IMR-90 (cell line): Measurements from ENCODE around the gene PRKCB.

ENCODE experiments used
- CEBPB ChIP-seq: IDR thresholded peaks from 2 replicates; pipeline ENCODE4 v1.6.1; 2012; ENCODE audit warnings: low read depth, low read length, improper control_type of control experiment
- CTCF ChIP-seq: conservative IDR thresholded peaks from 2 replicates; pipeline ENCODE4 v1.5.1; 2012; ENCODE audit warnings: mild to moderate bottlenecking, low read depth, low read length, improper control_type of control experiment
- ELK1 ChIP-seq: fragments of 150-350 bp; IDR thresholded peaks from 2 replicates; pipeline ENCODE4 v1.6.1; 2016; ENCODE audit warnings: low read depth, mild to moderate bottlenecking, low read length, moderate library complexity, borderline replicate concordance
- FOS ChIP-seq: fragments of 150-350 bp; IDR thresholded peaks from 2 replicates; pipeline ENCODE4 v1.6.1; 2016; ENCODE audit warnings: low read depth, low read length
- MAFK ChIP-seq: IDR thresholded peaks from 2 replicates; pipeline ENCODE4 v1.6.1; 2012; ENCODE audit warnings: low read depth, low read length, improper control_type of control experiment
- MXI1 ChIP-seq: IDR thresholded peaks from 2 replicates; pipeline ENCODE4 v1.6.1; 2012; ENCODE audit warnings: low read depth, mild to moderate bottlenecking, low read length, moderate library complexity, borderline replicate concordance
- NFE2L2 ChIP-seq: fragments of 150-350 bp; IDR thresholded peaks from 2 replicates; pipeline ENCODE4 v1.6.1; 2016; ENCODE audit warnings: low read depth, mild to moderate bottlenecking, low read length
- POLR2A ChIP-seq: IDR thresholded peaks from 2 replicates; pipeline ENCODE4 v1.6.1; 2012; ENCODE audit warnings: mild to moderate bottlenecking, low read depth, low read length
- RAD21 ChIP-seq: IDR thresholded peaks from 2 replicates; pipeline ENCODE4 v1.6.1; 2012; ENCODE audit warnings: low read length, improper control_type of control experiment
- SMC3 ChIP-seq: fragments of 150-350 bp; IDR thresholded peaks from 2 replicates; pipeline ENCODE4 v1.6.1; 2016; ENCODE audit warnings: low read depth, mild to moderate bottlenecking, antibody characterized with exemption, low read length, moderate library complexity
- TF ChIP-seq, protein P1 (sequence below): fragments of 150-350 bp; IDR thresholded peaks from 2 replicates; pipeline ENCODE4 v1.6.1; 2017; ENCODE audit warnings: mild to moderate bottlenecking, antibody characterized with exemption, low read length, low read depth

GRCh38 chr16:23788685-23789084, 47.1 kb upstream of the PRKCB start:
- TF ChIP-seq CTCF (no peak), NFE2L2 (no peak), POLR2A (no peak), RAD21 (no peak), SMC3 (no peak), MAFK (no peak), MXI1 (no peak), ELK1 (no peak), FOS (no peak), CEBPB (no peak)
- TF ChIP-seq, protein P1, sequence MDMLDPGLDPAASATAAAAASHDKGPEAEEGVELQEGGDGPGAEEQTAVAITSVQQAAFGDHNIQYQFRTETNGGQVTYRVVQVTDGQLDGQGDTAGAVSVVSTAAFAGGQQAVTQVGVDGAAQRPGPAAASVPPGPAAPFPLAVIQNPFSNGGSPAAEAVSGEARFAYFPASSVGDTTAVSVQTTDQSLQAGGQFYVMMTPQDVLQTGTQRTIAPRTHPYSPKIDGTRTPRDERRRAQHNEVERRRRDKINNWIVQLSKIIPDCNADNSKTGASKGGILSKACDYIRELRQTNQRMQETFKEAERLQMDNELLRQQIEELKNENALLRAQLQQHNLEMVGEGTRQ: no peak
